Measurements from ENCODE around the gene CA12.

The CA12 gene

GRCh38 chr15:63374686-63375520 lies 6.7 kb downstream of the CA12 start:
- DNase-seq, result no peak

GRCh38 chr15:63373866-63374548 lies 7.6 kb downstream of the CA12 start:
- DNase-seq, result no peak

- no peak for DNase-seq
Observed at GRCh38 chr15:63373330-63373729, 8.3 kb downstream of the CA12 start.

- no peak for DNase-seq
Observed at GRCh38 chr15:63372753-63373152, 8.9 kb downstream of the CA12 start.

GRCh38 chr15:63372018-63372705 lies 9.5 kb downstream of the CA12 start:
- DNase-seq, result no peak

GRCh38 chr15:63371297-63371918 lies 10.2 kb downstream of the CA12 start:
- DNase-seq, result no peak

GRCh38 chr15:63370764-63371163 lies 10.9 kb downstream of the CA12 start:
- DNase-seq, result no peak

- no peak for DNase-seq
Observed at GRCh38 chr15:63369781-63370180, 11.9 kb downstream of the CA12 start.

GRCh38 chr15:63369296-63369695 lies 12.3 kb downstream of the CA12 start:
- DNase-seq, result no peak

- no peak for DNase-seq
Observed at GRCh38 chr15:63368503-63368902, 13.1 kb downstream of the CA12 start.

GRCh38 chr15:63367900-63368299 lies 13.7 kb downstream of the CA12 start:
- no peak for DNase-seq

GRCh38 chr15:63367390-63367789 lies 14.3 kb downstream of the CA12 start:
- no peak for DNase-seq

GRCh38 chr15:63366451-63366850 lies 15.2 kb downstream of the CA12 start:
- no peak for DNase-seq

GRCh38 chr15:63365273-63365680 lies 16.4 kb downstream of the CA12 start:
- no peak for DNase-seq

- DNase-seq, result no peak
Observed at GRCh38 chr15:63364399-63365272, 17.0 kb downstream of the CA12 start.

GRCh38 chr15:63363292-63363691 lies 18.4 kb downstream of the CA12 start:
- no peak for DNase-seq

GRCh38 chr15:63362885-63363284 lies 18.8 kb downstream of the CA12 start:
- DNase-seq, result no peak

- no peak for DNase-seq
Observed at GRCh38 chr15:63362196-63362595, 19.4 kb downstream of the CA12 start.

GRCh38 chr15:63360170-63360569 lies 21.5 kb downstream of the CA12 start:
- DNase-seq, result no peak

GRCh38 chr15:63358241-63359029 lies 23.2 kb downstream of the CA12 start:
- no peak for DNase-seq

- DNase-seq, result no peak
Observed at GRCh38 chr15:63357731-63358130, 23.9 kb downstream of the CA12 start.

Data from SW 1271 (cell line).